ENCODE measurements around the gene ADCY10. TPM values are rescaled to one million over a fixed set of nuclear protein-coding genes. Genes with fewer than 3 reads are reported as not detected.

Gene ADCY10
- total and polyA plus RNA-seq, 9 of the 15 experiments (the other 6 are each of a cell fraction or from before 2014, with no cell fraction given): 0.08 to 0.86 (median 0.22) TPM

DNA sequence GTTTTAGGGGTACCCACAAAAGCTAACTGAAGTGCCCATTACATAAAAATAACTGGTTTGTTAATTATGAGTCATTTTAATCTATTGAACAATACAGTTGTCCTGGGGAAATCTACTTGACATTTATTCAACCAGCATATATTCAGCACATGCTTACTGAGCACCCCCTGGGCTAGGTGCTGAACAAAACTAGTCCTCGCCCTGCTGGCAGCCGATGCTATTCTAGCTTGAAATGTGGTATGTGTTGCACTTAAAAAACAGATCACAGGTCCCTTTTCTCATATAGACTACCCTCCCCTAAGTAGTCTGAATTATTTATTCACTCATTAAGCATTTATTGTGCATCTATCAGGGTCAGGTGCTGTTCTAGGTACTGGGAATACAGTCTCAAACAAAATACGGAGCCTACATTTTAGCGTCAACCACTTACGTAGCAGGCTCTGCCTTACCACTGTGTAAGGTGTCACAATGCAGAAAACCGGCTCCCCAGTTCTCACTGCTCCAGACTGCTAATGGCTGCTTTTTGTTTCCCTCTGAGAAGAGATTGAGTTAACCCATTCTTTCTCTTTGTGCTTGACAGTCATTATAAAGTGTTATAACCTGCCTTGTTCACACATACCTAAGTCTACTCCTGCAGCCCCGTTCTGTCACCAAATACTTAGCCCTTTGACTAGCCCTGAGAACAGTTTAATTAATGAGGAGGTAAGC is 57.1 kb downstream of the ADCY10 start (continued):
- TF ChIP-seq, protein P1, sequence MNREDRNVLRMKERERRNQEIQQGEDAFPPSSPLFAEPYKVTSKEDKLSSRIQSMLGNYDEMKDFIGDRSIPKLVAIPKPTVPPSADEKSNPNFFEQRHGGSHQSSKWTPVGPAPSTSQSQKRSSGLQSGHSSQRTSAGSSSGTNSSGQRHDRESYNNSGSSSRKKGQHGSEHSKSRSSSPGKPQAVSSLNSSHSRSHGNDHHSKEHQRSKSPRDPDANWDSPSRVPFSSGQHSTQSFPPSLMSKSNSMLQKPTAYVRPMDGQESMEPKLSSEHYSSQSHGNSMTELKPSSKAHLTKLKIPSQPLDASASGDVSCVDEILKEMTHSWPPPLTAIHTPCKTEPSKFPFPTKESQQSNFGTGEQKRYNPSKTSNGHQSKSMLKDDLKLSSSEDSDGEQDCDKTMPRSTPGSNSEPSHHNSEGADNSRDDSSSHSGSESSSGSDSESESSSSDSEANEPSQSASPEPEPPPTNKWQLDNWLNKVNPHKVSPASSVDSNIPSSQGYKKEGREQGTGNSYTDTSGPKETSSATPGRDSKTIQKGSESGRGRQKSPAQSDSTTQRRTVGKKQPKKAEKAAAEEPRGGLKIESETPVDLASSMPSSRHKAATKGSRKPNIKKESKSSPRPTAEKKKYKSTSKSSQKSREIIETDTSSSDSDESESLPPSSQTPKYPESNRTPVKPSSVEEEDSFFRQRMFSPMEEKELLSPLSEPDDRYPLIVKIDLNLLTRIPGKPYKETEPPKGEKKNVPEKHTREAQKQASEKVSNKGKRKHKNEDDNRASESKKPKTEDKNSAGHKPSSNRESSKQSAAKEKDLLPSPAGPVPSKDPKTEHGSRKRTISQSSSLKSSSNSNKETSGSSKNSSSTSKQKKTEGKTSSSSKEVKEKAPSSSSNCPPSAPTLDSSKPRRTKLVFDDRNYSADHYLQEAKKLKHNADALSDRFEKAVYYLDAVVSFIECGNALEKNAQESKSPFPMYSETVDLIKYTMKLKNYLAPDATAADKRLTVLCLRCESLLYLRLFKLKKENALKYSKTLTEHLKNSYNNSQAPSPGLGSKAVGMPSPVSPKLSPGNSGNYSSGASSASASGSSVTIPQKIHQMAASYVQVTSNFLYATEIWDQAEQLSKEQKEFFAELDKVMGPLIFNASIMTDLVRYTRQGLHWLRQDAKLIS (CRISPR knock-in tag; IDR thresholded peaks at IDR 0.05): no peak
- TF ChIP-seq, protein P2, sequence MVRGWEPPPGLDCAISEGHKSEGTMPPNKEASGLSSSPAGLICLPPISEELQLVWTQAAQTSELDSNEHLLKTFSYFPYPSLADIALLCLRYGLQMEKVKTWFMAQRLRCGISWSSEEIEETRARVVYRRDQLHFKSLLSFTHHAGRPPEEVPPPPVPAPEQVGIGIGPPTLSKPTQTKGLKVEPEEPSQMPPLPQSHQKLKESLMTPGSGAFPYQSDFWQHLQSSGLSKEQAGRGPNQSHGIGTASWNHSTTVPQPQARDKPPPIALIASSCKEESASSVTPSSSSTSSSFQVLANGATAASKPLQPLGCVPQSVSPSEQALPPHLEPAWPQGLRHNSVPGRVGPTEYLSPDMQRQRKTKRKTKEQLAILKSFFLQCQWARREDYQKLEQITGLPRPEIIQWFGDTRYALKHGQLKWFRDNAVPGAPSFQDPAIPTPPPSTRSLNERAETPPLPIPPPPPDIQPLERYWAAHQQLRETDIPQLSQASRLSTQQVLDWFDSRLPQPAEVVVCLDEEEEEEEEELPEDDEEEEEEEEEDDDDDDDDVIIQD (CRISPR knock-in tag; IDR thresholded peaks at IDR 0.05): no peak

DNA sequence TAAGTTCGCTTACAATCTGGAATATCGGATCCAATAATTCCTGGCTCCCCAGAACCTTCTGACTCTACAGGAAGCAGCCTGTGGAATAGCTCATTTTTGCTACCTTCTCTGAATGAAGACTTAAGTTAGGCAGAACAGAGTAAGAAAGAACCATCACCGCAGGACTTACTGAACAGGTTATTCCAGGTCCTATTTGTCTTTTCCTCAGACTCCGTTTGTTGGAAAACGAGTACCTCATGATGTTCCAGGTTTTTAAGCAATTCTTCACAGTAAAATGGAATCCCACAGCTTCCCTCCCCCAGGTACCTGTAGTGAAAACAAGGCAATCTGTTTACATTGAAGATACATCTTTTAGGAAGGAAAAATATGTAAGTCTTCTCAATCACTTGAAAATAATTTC is 59.8 kb downstream of the ADCY10 start:
- BruUV-seq (replicated peaks): no TSS peak
- Histone ChIP-seq H3K4me3 (no peak overlapping the region), H3K27me3 (ENCODE audit: control insufficient read depth in 2 of 2, insufficient read depth in 2 of 2, low read length in 2 of 2) (no peaks in the 10 kb centered on the region), H2AFZ (ENCODE audit: low read depth, low read length) (peak overlapping the region; percentile 17; the same call in 1 of the 2 replicates), H3K4me1 (replicated peaks in 1 of 2; ENCODE audit: control insufficient read depth in 2 of 2, insufficient read depth in 2 of 2, low read length in 2 of 2) (no peaks in the 10 kb centered on the region; a peak in 1 of 5 replicates), H3K9me3 (replicated peaks; ENCODE audit: control insufficient read depth, insufficient read depth, low read depth, low read length) (no peaks in the 10 kb centered on the region), H3K4me2 (ENCODE audit: insufficient read depth, low read length) (no peak overlapping the region), H3K27ac (ENCODE audit: extremely low read depth, low read depth, low read length) (no peak overlapping the region), H4K20me1 (replicated peaks; ENCODE audit: control insufficient read depth, insufficient read depth, low read length) (no peaks in the 10 kb centered on the region), H3K9ac (ENCODE audit: insufficient read depth in 1 of 2, low read depth in 2 of 2, low read length in 2 of 2) (no peak overlapping the region), H3K9me1 (ENCODE audit: control insufficient read depth, insufficient read depth, low read length) (no peaks in the 10 kb centered on the region), H3K36me3 (ENCODE audit: control insufficient read depth, insufficient read depth, low read length) (no peaks in the 10 kb centered on the region), H3K79me2 (ENCODE audit: control insufficient read depth, insufficient read depth, low read length) (no peaks in the 10 kb centered on the region)
- intact Hi-C loops (cut with micrococcal nuclease) (no loop called here), in situ Hi-C loops (cut with MboI) (no loop called here)
- FAIRE-seq: no peak
- no peak for ATAC-seq
- no peak for DNase-seq (ENCODE audit: extremely low read depth in 1 of 4, low spot score in 3 of 4)
- WGBS (ENCODE audit: insufficient coverage, low coverage, missing lambda C conversion rate): 59% methylated on average over 5 of the region's 5 CpGs
- CTCF ChIA-PET (ENCODE audit: low intra/inter-chr PET ratio): no interaction called here
- POLR2A ChIA-PET: interaction anchor here (2.4 kb wide), 1 partner anchor 8 kb away, joined by 7 read pairs; no protein-coding TSS in a partner anchor
- TF ChIP-seq, protein P3, sequence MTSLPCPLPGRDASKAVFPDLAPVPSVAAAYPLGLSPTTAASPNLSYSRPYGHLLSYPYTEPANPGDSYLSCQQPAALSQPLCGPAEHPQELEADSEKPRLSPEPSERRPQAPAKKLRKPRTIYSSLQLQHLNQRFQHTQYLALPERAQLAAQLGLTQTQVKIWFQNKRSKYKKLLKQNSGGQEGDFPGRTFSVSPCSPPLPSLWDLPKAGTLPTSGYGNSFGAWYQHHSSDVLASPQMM (CRISPR knock-in tag; IDR thresholded peaks at IDR 0.05): no peak
- TF ChIP-seq ZNF707 (CRISPR knock-in tag; conservative IDR thresholded peaks at IDR 0.05) (no peak), ZNF384 (IDR thresholded peaks at IDR 0.05; ENCODE audit: low read depth, low read length) (no peak), ZNF561 (CRISPR knock-in tag; conservative IDR thresholded peaks at IDR 0.05) (no peak), BRD9 (IDR thresholded peaks at IDR 0.05; ENCODE audit: low read depth, partially characterized antibody) (no peak), CCNT2 (IDR thresholded peaks at IDR 0.05; ENCODE audit: borderline replicate concordance, extremely low read depth, insufficient read length, low read depth, low read length) (no peak), ZFP36 (IDR thresholded peaks at IDR 0.05; ENCODE audit: low read depth, low read length, partially characterized antibody) (no peak), ZNF140 (CRISPR knock-in tag; IDR thresholded peaks at IDR 0.05) (no peak), JUND (IDR thresholded peaks at IDR 0.05; ENCODE audit: borderline replicate concordance, low read depth, low read length) (no peak), JUND (tag; IDR thresholded peaks at IDR 0.05; ENCODE audit: borderline replicate concordance, low read depth, low read length) (no peak), SAP30 (IDR thresholded peaks at IDR 0.05; ENCODE audit: borderline replicate concordance, insufficient read depth, low read depth, low read length, poor library complexity, severe bottlenecking) (no peak), HLTF (IDR thresholded peaks at IDR 0.05) (no peak), ZNF324 (CRISPR knock-in tag; IDR thresholded peaks at IDR 0.05) (no peak)
